HG03460 (cell line): ENCODE results near the gene RAB7A.

ENCODE experiments used
- ATAC-seq: cut with Tn5 transposase; IDR thresholded peaks from one replicate; pipeline ENCODE4 v1.9.1; 2021; ENCODE audit not compliant: unreplicated experiment

Gene RAB7A

DNA sequence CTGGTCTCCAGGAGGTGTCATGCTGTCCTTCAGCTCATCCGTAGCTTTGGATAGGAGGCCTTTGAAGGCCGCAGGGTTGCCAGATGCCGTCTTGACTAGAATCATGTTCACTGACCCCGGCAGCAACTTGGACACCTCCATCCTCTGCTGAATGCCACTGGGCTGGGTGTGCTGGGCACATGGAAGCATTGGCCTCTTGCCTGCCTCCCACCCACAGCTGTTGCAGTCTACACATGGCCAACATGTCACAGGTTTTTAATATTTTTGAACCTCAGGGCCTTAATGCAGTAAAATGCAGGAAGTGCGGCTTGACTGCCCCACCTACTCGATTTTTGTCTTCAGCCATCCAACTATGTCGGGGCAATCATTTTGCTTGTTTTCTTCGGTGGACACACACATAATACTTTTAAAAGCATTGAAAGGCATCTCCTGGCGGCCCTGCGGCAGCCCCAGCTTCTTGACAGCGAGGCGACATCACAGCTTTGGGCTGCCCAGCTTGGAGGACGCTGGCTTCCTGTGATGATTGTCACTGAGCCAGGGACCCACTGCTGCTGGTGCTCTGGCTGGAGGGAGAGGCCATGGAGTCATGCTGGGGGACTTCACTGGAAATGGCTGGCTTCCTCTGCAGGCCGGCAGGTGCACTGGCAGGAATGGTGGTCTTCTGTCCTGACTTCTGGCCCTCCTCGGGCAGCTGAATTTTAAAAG is 121.8 kb downstream of the RAB7A start:
- ATAC-seq: no peak

DNA sequence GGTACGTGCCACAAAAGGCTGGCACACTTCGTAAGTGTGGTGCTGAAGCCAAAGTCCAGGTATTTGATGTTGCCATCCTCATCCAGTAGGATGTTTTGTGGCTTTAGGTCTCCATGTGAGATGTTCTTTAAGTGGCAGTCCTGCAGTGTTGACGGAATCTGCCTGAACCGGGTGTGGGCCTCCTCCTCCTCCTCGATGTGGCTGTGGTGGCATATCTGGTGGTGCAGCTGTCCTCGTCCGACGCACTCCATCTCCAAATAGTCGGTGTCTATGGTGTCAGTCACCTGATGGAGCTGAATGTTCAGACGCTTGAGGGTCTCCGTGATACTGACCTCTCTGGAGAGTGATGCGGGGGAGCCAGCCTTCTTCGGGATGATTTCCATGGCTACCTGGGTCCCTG is 123.0 kb downstream of the RAB7A start:
- ATAC-seq: no peak

DNA sequence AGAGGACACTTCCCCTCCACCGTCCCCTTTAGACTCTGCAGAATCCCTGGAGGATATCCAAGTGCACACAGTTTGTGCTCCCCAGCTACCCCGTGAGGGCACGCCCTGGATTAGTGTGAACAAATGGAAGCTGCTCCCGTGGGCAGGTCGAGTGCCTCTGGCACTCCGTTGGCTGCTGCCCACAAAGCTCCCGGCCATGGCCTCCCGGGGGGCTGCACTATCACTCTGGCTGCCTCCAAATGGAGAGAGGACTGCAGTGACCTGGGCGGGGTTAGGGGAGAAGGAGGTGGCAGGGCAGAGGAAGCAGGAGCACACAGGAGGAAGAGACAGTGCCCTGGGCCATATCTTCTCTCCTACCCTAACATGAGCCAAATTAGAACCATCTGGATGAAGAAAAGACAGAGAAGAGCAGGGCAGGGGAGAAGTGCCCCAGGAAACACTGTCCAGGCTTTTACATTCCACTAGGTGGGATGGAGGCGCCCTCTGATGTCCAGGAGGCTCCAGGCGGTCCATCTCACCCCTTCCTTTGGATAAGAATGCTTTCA is 124.0 kb downstream of the RAB7A start:
- ATAC-seq: no peak

DNA sequence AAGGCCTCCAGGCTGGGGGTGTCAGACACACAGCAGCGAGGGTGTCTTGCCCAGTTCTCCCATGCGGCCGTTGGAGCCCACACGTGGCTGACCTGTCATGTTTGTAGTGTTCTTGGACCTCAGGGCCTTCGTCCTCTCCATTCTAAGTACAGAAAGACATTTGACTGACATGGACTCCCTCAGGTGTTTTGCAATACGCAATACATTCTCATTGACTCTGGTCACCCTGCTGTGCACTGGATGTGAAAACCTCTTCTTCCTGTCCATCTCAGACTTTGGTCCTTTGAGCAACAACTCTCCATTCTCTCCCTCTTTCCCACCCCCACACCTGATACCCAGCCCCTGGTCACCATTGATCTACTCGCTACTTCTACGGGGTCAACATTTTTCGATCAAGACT is 124.6 kb downstream of the RAB7A start:
- no peak for ATAC-seq

DNA sequence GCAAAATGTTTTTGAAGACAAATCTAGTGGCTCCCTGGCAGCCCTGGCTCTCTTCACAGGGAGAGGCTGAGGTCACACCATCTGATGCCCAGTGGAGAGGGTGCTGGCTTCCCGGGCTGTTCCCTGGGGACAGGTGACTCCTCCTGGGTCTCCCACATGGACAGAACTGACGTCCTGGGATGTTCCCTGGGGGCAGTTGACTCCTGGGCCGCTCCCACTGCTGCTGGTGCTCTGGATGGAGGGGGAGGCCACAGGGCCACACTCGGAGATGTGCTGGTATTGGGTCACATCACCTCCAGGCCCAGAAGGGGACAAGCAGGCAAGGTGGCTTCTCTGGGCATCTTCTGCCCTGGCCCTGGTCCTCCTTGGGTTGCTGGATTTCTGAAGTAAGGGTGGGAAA is 125.6 kb downstream of the RAB7A start:
- ATAC-seq: no peak

DNA sequence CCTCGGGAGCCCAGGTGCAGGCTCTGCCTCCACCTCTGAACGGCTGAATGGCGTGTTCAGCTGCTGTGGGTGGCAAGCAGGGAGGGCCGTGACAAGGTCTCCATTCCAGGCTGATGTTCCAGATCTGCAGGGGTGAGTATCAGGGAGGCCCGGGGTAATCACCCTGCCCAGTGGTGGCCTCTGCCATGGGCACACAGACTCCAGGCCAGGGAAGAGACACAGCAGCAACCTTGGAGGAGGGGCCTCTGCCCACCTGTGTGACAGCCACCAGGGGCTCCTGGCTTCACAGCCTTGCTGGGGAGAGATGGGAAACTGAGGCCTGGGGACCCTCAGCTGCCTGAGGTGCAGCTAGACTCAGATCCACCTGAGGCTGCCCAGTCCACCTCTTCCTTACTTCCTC is 127.8 kb downstream of the RAB7A start:
- ATAC-seq: no peak

DNA sequence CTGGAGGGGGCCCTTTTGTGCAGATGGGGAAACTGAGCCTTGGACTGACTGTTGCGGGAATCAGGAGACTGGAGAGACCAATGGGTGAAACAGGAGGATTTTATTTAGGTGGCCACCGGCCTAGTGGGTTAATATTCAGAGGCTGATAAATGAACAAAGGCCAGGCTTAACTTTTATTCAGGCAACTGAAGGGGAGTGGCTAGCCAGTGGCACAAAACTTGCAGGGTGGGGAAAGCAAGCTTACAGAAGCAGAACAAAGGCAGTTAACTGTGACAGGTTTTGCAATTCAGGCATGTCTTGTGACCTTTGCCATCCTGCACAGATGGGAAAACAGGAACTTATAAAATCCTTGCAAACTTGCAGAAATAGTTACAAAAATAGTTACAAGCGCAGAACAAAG is 128.5 kb downstream of the RAB7A start:
- no peak for ATAC-seq

DNA sequence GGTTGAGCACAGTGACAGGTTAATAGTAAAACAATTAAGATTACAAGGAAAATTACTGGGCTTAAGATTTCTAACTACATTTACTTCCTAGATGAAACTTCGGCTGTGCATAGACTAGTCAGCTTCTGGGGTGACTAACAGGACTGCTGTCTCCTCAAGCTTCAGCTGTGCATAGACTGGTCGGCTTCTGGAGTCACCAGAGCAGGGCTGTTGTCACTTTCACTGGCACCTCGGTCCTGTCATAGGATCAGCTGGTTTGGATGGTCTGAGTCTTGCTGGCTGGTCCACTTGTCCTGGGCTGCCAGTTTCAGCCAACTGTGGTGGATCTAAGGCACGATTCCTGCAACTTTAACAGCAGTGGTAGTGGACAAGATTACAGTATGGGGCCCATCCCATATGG is 129.6 kb downstream of the RAB7A start:
- ATAC-seq: no peak

DNA sequence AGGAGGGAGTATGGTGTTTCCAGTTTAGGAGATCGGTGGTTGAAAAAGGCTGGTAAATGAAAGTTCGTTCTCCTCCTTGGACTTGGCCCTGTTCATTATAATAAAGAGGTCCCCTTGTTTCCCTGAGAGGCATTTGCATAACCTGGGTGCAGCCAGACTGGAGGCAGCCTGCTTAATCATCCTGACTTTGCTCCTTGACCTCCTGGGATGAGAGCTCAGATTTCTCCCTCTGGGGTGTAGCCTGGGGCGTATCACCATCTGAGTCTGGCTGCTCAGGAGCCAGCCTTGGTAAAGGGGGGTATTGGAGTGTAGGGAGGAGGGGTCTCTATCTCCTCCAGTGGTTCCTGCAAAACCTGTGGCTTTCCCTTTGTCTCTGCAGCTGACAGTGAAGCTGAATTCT is 132.2 kb downstream of the RAB7A start:
- no peak for ATAC-seq

DNA sequence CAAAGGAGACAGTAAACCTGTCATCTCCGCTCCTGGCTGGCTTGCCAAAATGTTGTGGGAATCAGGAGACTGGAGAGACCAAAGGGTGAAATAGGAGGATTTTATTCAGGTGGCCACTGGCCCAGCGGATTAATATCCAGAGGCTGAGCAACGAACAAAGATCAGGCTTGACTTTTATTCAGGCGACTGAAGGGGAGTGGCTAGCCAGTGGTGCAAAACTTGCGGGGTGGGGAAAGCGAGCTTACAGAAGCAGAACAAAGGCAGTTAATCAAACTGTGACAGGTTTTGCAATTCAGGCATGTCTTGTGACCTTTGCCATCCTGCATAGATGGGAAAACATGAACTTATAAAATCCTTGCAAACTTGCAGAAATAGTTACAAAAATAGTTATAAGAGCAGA is 133.6 kb downstream of the RAB7A start:
- no peak for ATAC-seq

DNA sequence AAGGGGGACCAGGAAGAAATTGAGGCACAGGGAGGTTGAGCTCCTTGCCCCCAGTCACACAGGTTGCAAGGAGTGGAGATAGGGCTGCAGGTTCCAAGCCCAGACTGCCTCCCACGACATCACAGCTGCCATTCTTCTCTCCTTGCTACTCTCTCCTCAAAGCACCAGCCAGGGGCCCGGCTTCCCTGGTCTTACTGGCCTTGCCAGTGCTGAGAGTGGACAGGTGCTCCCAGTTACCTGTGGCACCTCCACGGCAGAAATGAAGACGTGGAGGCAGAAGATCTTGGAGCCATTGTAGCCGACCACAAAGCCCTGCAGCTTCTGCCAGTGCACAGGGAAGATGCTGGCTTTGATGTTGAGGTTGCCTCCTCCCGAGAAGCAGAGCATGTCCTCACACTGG is 135.5 kb downstream of the RAB7A start:
- no peak for ATAC-seq

DNA sequence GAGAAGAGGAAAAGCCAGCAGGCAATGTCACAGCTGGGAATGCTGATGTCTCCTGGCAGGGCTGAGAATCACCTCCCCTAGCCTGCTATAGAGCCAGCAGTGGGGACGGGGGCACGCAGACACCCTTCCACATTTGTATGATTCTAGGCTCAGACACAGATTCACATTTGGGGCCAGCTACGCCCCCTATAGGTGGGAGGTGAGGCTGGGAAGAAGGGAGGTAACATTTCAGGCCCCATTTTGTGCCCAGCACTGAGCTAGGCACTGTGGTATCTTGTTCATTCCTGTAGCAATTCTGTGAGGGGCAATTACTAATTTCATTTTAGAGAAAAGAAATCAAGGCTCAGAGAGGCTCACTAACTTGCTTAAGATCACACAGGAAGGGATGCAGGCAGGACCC is 137.6 kb downstream of the RAB7A start:
- no peak for ATAC-seq
